Upper lobe of left lung (tissue), 4 donors: ENCODE measurements around the gene BTRC.

ENCODE experiments used
- POLR2A ChIP-seq, 4 donors: fragments of 450-650 bp; IDR thresholded peaks; one replicate each; pipeline ENCODE4 v1.5.1; 2016 to 2017; ENCODE audit warnings: antibody characterized with exemption in 4 of 4, mild to moderate bottlenecking in 2 of 4
- POLR2AphosphoS5 ChIP-seq, 2 donors: sonication (generic); formaldehyde crosslinking; IDR thresholded peaks; one replicate each; pipeline ENCODE4 v1.5.1; 2017; ENCODE audit warnings: antibody characterized with exemption in 2 of 2
- TF ChIP-seq, protein P1 (sequence below), 6 experiments: fragments of 450-650 bp in 4 of 6; fragments of 200-600 bp in 2 of 6; sonication (generic) in 2 of 6; IDR thresholded peaks; one replicate each; pipeline ENCODE4 v1.5.1; 2016 to 2019; ENCODE audit warnings: antibody characterized with exemption in 6 of 6

- TF ChIP-seq, protein P1, sequence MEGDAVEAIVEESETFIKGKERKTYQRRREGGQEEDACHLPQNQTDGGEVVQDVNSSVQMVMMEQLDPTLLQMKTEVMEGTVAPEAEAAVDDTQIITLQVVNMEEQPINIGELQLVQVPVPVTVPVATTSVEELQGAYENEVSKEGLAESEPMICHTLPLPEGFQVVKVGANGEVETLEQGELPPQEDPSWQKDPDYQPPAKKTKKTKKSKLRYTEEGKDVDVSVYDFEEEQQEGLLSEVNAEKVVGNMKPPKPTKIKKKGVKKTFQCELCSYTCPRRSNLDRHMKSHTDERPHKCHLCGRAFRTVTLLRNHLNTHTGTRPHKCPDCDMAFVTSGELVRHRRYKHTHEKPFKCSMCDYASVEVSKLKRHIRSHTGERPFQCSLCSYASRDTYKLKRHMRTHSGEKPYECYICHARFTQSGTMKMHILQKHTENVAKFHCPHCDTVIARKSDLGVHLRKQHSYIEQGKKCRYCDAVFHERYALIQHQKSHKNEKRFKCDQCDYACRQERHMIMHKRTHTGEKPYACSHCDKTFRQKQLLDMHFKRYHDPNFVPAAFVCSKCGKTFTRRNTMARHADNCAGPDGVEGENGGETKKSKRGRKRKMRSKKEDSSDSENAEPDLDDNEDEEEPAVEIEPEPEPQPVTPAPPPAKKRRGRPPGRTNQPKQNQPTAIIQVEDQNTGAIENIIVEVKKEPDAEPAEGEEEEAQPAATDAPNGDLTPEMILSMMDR (IDR thresholded peaks at IDR 0.05): no peak
- TF ChIP-seq POLR2A (IDR thresholded peaks at IDR 0.05): no peak
- no peak for TF ChIP-seq POLR2AphosphoS5 (IDR thresholded peaks at IDR 0.05)
Measured at GRCh38 chr10:101403161-101403560, 49.2 kb downstream of the BTRC start.
